Ishikawa (cell line): ENCODE data around the gene PRICKLE2.
A peak's percentile ranks its signal among the peaks of the same experiment; 100 is the strongest.

Experiments used
- CEBPB ChIP-seq: IDR thresholded peaks from 2 replicates; pipeline ENCODE4 v1.6.1; 2012
- CREB1 ChIP-seq: IDR thresholded peaks from 2 replicates; pipeline ENCODE4 v1.6.1; 2012; ENCODE audit warnings: low read depth
- EGR1 ChIP-seq: IDR thresholded peaks from 2 replicates; pipeline ENCODE4 v1.6.1; 2012
- EP300 ChIP-seq: IDR thresholded peaks from 2 replicates; pipeline ENCODE4 v1.6.1; 2012; ENCODE audit warnings: borderline replicate concordance
- FOXM1 ChIP-seq: IDR thresholded peaks from 2 replicates; pipeline ENCODE4 v1.6.1; 2012; ENCODE audit warnings: low read depth, borderline replicate concordance
- NFIC ChIP-seq: IDR thresholded peaks from 2 replicates; pipeline ENCODE4 v1.6.1; 2012
- RAD21 ChIP-seq: IDR thresholded peaks from 2 replicates; pipeline ENCODE4 v1.6.1; 2012; ENCODE audit warnings: low read depth
- TAF1 ChIP-seq: IDR thresholded peaks from 2 replicates; pipeline ENCODE4 v1.6.1; 2012; ENCODE audit warnings: low read depth, mild to moderate bottlenecking
- TCF12 ChIP-seq: IDR thresholded peaks from 2 replicates; pipeline ENCODE4 v1.6.1; 2012; ENCODE audit warnings: low read depth
- TEAD4 ChIP-seq: IDR thresholded peaks from 2 replicates; pipeline ENCODE4 v1.6.1; 2012
- YY1 ChIP-seq: IDR thresholded peaks from 2 replicates; pipeline ENCODE4 v1.6.1; 2012; ENCODE audit warnings: low read depth
- ZBTB7A ChIP-seq: IDR thresholded peaks from 2 replicates; pipeline ENCODE4 v1.6.1; 2012; ENCODE audit warnings: low read depth
- TF ChIP-seq, protein P1 (sequence below): IDR thresholded peaks from 2 replicates; pipeline ENCODE4 v1.6.1; 2012; ENCODE audit warnings: low read depth, mild to moderate bottlenecking
- TF ChIP-seq, protein P2 (sequence below): IDR thresholded peaks from 2 replicates; pipeline ENCODE4 v1.6.1; 2012
- TF ChIP-seq, protein P3 (sequence below): IDR thresholded peaks from 2 replicates; pipeline ENCODE4 v1.6.1; 2012

The PRICKLE2 gene

DNA sequence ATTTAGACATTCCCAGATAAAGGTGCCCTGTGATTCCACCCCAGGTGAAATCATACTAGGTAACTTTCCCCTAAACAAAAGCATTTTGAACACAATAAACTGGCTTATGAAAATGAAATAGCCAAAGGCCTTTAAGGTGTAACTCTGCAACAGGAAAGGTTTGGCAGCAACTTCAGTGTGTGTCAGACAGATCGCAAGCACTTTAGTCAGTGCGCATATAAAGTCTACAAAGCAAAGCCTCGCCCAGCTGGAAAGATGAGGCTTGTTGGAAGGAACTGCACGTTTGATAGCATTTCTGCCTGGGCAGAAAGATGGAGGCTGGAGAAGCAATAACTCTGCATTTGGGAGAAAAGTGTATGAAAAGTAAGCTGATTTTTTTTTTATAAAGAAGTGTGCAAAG, 57.9 kb downstream of the PRICKLE2 start:
- TF ChIP-seq, protein P1, sequence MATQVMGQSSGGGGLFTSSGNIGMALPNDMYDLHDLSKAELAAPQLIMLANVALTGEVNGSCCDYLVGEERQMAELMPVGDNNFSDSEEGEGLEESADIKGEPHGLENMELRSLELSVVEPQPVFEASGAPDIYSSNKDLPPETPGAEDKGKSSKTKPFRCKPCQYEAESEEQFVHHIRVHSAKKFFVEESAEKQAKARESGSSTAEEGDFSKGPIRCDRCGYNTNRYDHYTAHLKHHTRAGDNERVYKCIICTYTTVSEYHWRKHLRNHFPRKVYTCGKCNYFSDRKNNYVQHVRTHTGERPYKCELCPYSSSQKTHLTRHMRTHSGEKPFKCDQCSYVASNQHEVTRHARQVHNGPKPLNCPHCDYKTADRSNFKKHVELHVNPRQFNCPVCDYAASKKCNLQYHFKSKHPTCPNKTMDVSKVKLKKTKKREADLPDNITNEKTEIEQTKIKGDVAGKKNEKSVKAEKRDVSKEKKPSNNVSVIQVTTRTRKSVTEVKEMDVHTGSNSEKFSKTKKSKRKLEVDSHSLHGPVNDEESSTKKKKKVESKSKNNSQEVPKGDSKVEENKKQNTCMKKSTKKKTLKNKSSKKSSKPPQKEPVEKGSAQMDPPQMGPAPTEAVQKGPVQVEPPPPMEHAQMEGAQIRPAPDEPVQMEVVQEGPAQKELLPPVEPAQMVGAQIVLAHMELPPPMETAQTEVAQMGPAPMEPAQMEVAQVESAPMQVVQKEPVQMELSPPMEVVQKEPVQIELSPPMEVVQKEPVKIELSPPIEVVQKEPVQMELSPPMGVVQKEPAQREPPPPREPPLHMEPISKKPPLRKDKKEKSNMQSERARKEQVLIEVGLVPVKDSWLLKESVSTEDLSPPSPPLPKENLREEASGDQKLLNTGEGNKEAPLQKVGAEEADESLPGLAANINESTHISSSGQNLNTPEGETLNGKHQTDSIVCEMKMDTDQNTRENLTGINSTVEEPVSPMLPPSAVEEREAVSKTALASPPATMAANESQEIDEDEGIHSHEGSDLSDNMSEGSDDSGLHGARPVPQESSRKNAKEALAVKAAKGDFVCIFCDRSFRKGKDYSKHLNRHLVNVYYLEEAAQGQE: no peak
- TF ChIP-seq CREB1 (no peak), EGR1 (no peak), YY1 (no peak), TCF12 (no peak), TAF1 (no peak), FOXM1 (no peak)
- TF ChIP-seq, protein P2, sequence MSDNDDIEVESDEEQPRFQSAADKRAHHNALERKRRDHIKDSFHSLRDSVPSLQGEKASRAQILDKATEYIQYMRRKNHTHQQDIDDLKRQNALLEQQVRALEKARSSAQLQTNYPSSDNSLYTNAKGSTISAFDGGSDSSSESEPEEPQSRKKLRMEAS: no peak

DNA sequence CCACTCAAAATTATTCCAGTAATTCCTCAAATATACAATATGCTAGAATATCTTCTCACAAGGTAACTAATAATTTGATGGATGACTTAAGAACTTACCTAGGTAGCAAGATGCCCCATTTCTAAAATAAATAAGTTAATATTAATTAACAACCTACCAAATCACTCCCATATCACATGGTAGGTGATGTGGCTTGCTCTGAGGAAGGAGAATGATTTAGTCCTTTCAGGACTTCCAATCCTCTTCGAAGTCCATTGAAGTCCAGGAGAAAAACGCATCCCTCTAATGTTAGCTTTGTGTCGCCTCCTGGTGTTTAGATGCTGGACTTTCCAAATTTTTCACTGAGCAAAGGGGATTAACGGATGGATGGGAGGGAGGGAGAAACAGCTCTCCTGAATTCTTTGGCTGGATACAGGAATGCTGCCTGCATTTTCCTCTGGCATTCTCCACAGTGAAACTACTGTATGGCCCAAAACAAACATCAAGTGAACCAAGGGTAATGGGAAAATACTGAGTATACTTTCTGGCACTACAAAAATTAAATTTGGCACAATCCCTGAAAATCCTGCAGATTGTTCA, 58.6 kb downstream of the PRICKLE2 start:
- peak; percentile 40 for TF ChIP-seq RAD21
- no peak for TF ChIP-seq TAF1
- TF ChIP-seq YY1: no peak

DNA sequence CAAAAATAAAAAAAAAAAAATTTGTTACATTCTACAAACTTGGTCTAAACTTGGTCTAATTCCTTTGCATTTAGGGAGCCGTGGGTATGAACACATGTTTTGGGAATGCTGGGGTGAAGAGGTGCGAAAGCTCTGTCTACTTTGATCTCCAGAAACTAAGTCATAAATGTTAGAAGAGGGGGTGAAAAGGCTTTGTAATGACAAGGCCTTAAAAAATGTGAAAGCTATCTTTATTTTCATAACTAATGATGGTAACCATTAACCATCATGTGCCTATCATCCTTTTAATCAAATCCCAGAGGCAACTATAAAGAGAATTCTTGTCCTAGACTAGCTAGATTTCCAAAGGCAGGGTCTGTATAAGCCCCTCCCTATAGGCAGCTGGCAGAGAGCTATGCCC, 60.9 kb downstream of the PRICKLE2 start:
- TF ChIP-seq YY1 (no peak), TAF1 (no peak), FOXM1 (no peak), NFIC (no peak), TEAD4 (no peak), EP300 (no peak), TCF12 (no peak), CEBPB (no peak), ZBTB7A (no peak)
- TF ChIP-seq, protein P3, sequence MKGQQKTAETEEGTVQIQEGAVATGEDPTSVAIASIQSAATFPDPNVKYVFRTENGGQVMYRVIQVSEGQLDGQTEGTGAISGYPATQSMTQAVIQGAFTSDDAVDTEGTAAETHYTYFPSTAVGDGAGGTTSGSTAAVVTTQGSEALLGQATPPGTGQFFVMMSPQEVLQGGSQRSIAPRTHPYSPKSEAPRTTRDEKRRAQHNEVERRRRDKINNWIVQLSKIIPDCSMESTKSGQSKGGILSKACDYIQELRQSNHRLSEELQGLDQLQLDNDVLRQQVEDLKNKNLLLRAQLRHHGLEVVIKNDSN: no peak
- TF ChIP-seq, protein P1: no peak

DNA sequence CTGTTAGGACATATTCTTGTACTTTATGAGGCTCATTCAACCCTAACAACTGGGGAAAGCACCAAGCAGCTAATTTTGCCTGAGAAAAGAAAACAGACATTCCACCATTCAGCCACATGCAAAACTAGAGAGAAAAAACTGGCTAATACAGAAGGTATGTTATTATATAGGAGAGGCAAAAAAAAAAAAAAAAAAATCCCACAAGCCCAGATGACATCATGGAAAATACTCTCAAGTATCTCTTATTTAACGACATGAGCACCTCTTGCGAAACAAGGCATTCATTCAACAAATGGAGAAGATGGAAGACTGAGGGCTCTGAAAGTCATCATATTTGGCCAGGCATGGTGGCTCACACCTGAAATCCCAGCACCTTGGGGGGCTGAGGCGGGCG, 61.5 kb downstream of the PRICKLE2 start:
- TF ChIP-seq CEBPB: peak; percentile 95
- TF ChIP-seq, protein P2: no peak

DNA sequence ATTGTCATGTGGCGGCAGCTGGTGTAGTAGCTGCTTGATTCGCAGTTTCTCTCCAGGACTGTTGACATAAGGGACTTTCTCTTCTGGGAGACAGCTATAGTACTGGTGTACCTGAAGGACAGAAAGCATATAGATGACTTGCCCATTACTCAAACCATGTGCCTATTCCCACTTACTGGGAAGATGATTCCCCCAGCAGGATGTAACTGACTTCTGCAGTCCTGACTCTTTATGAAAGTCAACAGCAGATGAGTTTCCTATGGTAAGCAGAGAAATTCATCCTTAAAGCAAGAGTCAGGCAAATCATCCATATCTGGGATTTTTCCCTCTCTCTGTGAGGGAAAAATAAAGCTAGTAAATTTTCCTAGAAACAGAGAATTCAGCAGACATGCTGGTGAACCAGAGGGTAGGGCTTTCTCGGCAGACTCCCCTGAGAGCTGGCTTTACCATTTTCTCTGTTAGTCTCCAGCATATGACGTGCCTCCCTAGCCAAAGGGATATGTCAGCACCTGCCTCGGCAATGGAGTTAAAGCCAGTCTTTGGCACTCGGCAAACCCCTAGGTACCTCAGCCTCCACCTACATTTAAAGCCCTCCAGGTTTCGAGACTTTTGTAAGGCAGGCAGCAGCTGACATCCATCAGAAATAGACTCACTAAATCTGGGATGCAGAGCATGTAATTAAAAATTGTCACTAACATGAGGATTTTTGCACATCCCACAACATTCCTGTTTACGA, 62.1 kb downstream of the PRICKLE2 start:
- no peak for TF ChIP-seq CEBPB

DNA sequence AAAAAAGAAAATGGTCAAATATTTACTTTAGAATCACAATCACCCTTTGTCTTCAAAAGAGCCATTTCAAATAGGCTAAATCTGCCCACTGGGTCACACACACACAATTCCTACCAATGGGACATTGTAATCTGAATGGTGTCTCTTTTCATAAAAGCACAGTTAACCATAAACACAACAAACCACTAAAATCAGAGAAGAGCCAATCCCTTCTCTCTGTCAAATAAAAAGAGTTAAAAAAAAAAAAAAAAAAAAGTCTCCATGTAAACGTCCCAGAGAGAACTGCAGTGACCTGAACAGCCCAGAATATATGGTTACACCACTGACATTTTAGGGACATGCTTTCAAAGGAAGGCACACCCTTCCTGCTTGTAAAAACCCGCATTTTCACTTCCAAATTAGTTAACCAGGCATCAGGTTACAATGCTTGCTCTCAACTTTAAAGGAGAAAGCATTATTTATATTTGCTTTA, 63.7 kb downstream of the PRICKLE2 start:
- no peak for TF ChIP-seq NFIC
- TF ChIP-seq TCF12: no peak
- no peak for TF ChIP-seq ZBTB7A
- no peak for TF ChIP-seq EP300
- no peak for TF ChIP-seq EGR1
- TF ChIP-seq, protein P3: no peak
- TF ChIP-seq, protein P1: no peak
- TF ChIP-seq TAF1: no peak
- no peak for TF ChIP-seq RAD21
- no peak for TF ChIP-seq YY1
- no peak for TF ChIP-seq FOXM1
- no peak for TF ChIP-seq CREB1
- no peak for TF ChIP-seq CEBPB
- TF ChIP-seq, protein P2: no peak
